ENCODE results near the gene GALNT13. TPM values are rescaled to one million over a fixed set of nuclear protein-coding genes. Genes with fewer than 3 reads are reported as not detected.

The GALNT13 gene
- total and polyA plus RNA-seq, 2 of the 13 experiments (the other 11 are each of a cell fraction or from before 2014, with no cell fraction given), result 1.3 to 5.0 TPM

DNA sequence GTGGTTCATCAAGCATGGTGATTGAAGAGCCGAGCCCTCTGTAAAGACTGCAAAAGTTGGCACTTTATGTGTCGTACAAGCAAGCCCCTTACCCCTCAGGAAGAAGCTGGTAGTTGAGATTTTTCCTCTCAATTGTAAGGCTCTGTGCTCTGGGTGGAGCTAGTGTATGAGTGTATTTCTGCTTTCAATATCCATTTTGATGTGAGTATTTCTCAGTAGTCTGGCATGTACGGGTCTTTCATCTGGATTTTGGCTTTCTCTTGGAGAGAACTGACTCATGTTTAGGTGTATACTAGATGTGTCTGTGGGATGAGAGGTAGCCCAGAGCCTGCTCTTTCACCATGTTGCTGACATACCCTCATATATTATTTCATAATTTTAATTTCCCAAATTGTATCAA, 420.2 kb downstream of the GALNT13 start (continued):
- no peak for TF ChIP-seq CEBPB (IDR thresholded peaks at IDR 0.05; ENCODE audit: borderline replicate concordance, low read depth, low read length)
- no peak for TF ChIP-seq SNAPC2 (CRISPR knock-in tag; IDR thresholded peaks at IDR 0.05)
- no peak for TF ChIP-seq CBX2 (IDR thresholded peaks at IDR 0.05; ENCODE audit: low read depth, low read length)
- TF ChIP-seq CBX2 (CRISPR knock-in tag; IDR thresholded peaks at IDR 0.05; ENCODE audit: low read depth), result no peak
- TF ChIP-seq KAT7 (CRISPR knock-in tag; IDR thresholded peaks at IDR 0.05; ENCODE audit: borderline replicate concordance), result no peak
- no peak for TF ChIP-seq ZNF343 (CRISPR knock-in tag; IDR thresholded peaks at IDR 0.05)
- no peak for TF ChIP-seq ZNF530 (CRISPR knock-in tag; IDR thresholded peaks at IDR 0.05; ENCODE audit: low read depth)

DNA sequence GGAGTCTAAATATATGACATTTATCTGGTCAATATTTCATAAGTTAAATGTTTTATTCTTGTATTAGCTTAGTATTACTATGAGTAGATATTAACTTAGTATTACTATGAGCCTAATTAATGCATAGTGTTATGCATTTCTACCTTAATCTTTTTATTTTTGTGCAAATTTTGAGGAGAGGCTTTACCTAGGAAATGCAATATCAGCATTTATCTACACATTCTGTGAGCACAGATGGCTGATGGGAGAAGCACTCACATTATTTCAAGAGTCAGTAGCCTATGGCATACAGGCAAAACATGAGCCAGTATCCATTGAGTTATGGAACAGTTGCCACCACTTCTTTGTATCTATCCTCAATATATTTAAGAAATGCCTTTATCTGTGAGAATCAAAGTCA, 422.1 kb downstream of the GALNT13 start:
- TF ChIP-seq, protein P1, sequence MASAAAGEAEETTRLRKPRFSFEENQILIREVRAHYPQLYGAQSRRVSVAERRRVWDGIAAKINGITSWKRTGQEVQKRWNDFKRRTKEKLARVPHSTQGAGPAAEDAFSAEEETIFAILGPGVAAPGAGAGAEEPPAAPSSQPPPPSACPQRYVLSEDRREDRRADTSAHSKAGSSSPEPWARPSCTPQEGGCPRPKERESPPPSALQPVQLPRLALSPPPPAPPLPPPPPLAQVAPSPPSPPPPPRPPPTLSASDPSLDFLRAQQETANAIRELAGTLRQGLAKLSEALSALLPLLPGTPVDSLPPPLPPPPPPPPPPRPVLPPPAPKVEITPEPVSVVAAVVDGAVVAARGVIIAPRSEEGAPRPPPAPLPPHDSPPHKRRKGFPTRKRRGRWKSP (CRISPR knock-in tag; IDR thresholded peaks at IDR 0.05), result no peak
- TF ChIP-seq KLF16 (CRISPR knock-in tag; IDR thresholded peaks at IDR 0.05), result no peak
- TF ChIP-seq ATF5 (CRISPR knock-in tag; IDR thresholded peaks at IDR 0.05; ENCODE audit: low read depth), result no peak
- peak; percentile 95 to 97 for TF ChIP-seq MAFK (conservative IDR thresholded peaks at IDR 0.05 in 1 of 2, IDR thresholded peaks at IDR 0.05 in 1 of 2; ENCODE audit: low read length in 2 of 2)
- TF ChIP-seq FOSL2 (CRISPR knock-in tag; IDR thresholded peaks at IDR 0.05), result no peak
- no peak for TF ChIP-seq RAD21 (CRISPR knock-in tag; IDR thresholded peaks at IDR 0.05)
- peak; percentile 96 for TF ChIP-seq MAFF (IDR thresholded peaks at IDR 0.05; ENCODE audit: low read depth, low read length)
- Histone ChIP-seq H3K36me3 (replicated peaks in 1 of 2; ENCODE audit: control insufficient read depth in 1 of 2, insufficient read depth in 2 of 2, low read length in 2 of 2) (no peaks in the 10 kb centered on the region), H3K4me1 (ENCODE audit: insufficient read depth, low read length) (no peaks in the 10 kb centered on the region), H3K27me3 (ENCODE audit: control insufficient read depth in 1 of 2, insufficient read depth in 2 of 2, low read length in 2 of 2) (no peaks in the 10 kb centered on the region), H3K4me3 (replicated peaks in 1 of 3; ENCODE audit: insufficient read depth in 1 of 3, low read depth in 2 of 3, low read length in 3 of 3) (no peak overlapping the region), H3K79me2 (ENCODE audit: insufficient read depth, low read length) (no peaks in the 10 kb centered on the region), H2AFZ (ENCODE audit: low read length) (no peak overlapping the region), H3K4me2 (ENCODE audit: low read depth, low read length) (no peak overlapping the region), H3K9ac (ENCODE audit: insufficient read depth, low read depth, low read length) (no peak overlapping the region), H3K27ac (ENCODE audit: extremely low read length, insufficient read depth, low read length) (no peak overlapping the region), H3K9me3 (ENCODE audit: low read length) (peaks cover 2% of the 10 kb centered on the region), H4K20me1 (ENCODE audit: insufficient read depth, low read length) (no peaks in the 10 kb centered on the region)
- in situ Hi-C loops (cut with HindIII; ENCODE audit: extremely low pct_ligation_motif_present, low pct_unique_long_range_greater_than_20kb), result no loop called here
- intact Hi-C loops (cut with micrococcal nuclease; ENCODE audit: unreplicated experiment), result no loop called here
- DNase-seq (ENCODE audit: low spot score), result no peak
- no TSS peak for BruUV-seq (replicated peaks)
- ChIA-PET CTCF (ENCODE audit: low intra/inter-chr PET ratio, low total read pairs) (no interaction called here), POLR2A (no interaction called here)
- no peak for FAIRE-seq
- no peak for ATAC-seq
